HG03060 (cell line): Measurements from ENCODE around the gene GATA2.

Source experiments
- ATAC-seq: cut with Tn5 transposase; IDR thresholded peaks from one replicate; pipeline ENCODE4 v1.9.1; 2021; ENCODE audit warnings: low read depth, moderate number of reproducible peaks; ENCODE audit not compliant: unreplicated experiment

GATA2 gene

GRCh38 chr3:128492671-128493569, at the start of gene GATA2:
GATA2 (minus strand) TSS chr3:128493201; CDS start chr3:128487031, 6,170 bp downstream.
- ATAC-seq = no peak

- no peak for ATAC-seq
Measured at GRCh38 chr3:128541246-128541645, 48.2 kb upstream of the GATA2 start.

DNA sequence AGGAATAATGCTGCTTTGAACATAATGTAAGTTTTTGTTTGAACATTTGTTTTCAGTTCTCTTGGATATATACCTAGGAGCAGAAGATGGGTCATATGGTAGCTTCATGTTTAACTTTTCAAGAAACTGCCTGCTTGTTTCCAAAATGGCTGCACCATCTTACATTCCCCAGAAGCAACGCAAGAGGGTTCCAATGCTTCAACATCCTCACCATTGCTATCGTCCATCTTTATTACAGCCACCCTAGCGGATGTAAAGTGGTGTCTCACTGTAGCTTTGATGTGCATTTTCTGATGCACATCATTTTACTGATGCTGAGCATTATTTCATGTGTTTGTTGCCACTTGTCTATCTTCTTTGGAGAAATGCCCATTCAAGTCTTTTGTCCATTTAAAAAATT, 46.4 kb upstream of the GATA2 start:
- no peak for ATAC-seq

DNA sequence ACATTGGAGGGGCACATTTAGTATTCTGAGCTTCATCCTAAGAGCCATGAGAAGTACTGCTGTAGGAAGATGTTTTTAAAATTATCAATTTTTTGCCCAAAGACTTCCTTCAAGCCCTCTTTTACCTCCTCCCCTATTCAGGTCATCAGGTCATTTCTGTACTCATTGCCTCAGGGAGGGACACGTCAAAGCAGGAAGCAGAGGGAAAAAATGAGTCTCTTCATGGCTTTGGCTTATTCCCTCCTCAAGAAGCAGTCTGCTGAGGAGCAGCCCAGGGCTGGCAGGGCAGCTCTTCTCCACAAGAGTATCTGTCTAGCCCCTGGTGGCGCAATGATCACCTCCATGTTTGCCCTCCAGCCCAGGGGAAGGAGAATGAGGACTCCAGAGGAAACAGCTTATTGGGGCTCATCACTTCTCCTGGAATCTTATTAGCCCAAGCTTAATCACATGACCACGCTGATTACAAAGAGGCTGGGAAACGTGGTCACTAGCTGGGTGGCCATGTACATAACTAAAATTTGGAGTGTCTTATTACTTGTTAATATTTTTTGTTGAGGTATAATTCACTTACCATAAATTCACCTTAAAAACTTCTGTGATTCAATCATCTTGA, 44.2 kb upstream of the GATA2 start:
- no peak for ATAC-seq

DNA sequence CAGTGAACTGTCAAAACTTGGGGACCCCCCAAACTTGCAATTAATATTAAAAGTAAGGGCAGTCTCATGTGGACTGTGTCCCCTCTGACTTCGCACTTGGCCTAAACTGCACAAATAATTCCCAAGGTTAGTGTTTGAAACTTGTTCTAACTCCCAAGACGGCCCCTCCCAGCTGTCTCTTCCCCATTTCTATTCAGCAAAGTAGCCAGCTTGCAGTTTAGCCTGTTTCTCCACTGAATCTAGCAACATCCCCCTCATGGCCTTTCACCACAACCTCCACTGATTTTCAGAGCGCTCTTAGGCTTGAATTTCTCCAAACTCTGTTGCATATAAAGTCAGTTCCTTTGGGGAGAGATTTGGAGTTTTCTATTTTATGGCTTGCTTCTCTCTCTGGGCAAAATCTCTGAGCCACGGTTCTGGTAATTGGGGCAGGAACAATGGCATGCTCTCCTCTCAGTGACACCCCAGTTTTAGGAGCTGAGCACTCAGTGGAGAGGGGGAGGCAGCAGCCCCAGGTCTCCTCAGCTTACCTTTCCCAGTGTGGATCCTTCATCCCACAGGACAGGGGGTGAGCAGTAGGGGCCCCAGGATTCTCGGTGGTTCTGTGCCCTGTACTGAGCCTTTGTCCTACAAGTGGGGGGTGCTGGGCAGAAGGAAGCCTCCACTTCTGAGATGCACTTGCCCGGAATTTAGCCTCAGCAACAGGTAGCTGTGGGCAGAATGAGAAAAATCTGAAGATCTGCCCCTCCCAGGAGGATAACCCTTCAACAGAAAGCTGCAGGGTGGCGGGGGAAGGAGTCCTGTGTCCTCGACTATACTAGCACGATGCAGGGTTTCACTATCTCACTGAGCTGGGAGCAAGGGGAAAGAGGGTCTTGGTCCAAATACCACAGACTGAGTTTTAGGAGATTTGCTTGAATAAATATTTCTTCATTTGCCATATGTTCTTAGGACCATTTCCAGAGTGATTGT, 39.3 kb upstream of the GATA2 start:
- no peak for ATAC-seq

DNA sequence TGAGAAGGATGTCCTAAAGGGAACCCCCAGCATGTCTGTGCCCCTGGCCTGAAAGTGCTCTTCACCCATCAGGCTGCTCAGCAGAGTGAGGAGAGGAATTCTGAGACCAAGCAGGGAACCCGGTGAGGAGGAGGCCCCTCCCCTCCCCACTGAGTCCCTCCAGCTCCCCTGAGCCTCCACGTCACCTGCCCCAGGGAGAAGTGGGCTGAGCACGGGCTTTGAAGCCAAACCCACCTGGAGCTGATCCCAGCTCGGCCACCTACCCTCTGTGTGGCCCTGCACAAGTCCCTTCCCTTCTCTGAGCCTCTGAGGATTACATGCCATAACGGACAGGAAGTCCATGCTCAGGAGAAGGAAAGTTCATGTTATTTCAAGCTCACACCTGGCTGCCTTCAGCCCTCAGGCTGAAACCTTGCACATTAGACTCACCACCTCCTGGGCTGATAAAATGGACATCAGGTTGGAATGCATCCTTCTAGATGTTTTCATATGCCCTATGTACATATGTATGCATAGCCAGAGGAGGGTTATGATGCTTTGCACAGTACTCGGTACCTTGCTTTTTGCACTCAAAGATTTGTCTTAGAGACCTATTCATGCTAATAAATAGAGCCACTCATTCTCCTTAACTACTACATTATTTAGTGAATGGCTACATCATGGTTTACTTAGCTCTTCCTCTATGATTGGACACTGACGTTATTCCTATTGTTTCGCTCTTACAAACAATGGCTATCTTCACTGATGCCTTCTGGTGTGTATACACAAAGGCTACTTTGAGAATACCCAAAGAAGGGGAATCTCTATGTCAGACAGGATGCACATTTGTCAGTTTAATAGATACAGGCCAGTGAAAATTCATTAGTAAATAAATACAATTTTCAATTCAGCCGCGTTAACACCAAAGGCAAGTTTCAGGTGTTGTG, 31.6 kb upstream of the GATA2 start:
- no peak for ATAC-seq

- ATAC-seq = no peak
Measured at GRCh38 chr3:128523591-128523990, 30.6 kb upstream of the GATA2 start.

DNA sequence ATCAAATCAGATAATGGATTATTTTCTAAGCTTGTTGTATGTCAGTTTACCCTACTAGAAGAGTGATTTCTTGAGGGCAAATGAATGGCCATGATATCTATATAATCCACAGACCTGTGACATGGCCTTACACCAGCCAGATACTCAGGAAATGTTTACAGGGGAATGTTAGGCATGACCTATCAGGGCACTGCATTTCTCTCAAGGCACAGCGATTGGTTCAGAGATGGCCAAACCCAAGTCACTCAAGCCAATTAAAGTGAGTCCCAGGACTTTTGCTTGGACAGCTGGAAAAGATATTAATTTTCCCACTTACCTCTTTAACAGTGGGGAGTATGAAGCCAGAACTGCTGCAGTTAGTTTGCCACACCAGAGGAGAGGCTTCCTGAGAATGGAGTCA, 28.7 kb upstream of the GATA2 start:
- ATAC-seq = no peak

DNA sequence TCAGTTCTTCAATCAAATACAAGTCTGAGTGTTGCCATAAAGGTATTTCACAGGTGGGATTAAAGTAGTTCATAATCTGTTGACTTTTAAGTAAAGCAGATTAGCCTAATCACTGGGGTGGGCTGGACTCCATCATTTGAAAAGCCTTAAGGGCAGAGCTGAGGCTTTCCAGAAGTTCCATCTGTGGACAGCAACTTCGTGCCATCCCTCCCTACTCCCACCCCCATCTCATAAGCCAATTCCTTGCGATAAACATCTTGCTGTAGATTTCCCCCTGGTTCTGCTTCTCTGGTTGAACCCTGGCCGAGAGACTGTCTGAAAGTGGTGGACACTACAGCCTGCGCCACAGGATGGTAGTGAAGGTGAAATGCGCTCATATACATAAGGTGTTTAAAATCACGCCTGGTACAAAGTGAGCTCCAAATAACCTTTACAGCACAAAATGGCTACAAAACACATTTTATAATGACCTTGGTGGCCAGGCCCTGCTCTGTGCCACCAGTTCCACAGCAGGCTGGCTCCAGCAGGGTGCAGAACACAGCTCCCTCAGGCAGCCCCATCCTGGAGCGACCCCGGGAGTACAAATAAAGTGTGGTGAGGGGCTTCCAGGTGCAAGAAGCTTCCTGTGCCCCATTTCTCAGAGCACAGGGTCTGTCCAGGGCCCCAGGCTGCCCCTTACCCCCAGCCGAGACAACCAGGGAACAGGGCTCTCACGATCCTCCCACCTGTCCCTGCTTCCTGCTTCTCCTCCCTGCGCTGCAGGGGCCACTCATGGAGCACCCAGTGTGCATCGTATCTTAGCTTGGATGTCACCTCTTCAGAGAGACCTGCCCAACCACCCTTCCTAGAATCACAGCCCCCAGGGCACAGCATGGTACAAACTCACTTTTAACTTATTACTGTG, 25.8 kb upstream of the GATA2 start:
- ATAC-seq = no peak

DNA sequence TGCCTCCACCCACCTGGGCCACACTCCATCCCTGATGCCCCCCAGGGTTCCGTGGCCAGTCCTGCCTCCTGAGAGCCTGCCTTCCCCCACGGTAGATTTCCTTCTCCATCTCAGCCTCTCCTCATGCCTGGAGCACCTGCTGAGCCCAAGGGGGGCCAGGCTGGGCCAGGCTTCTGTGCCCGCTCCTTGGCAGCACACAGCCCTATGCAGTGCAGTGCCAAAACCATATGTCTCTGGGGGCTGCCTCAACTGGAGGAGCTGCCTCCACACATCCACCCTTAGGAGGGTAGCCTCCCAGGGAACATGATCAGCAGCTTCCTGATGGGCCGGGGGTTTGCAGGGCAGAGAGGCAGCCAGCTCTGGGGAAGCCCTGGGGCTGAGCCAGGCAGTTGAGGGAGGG, 24.6 kb upstream of the GATA2 start:
- no peak for ATAC-seq

GRCh38 chr3:128515967-128516366, 23.0 kb upstream of the GATA2 start:
- ATAC-seq = no peak

GRCh38 chr3:128508852-128509251, 15.9 kb upstream of the GATA2 start:
- no peak for ATAC-seq

- ATAC-seq = no peak
Measured at GRCh38 chr3:128506754-128507153, 13.8 kb upstream of the GATA2 start.

DNA sequence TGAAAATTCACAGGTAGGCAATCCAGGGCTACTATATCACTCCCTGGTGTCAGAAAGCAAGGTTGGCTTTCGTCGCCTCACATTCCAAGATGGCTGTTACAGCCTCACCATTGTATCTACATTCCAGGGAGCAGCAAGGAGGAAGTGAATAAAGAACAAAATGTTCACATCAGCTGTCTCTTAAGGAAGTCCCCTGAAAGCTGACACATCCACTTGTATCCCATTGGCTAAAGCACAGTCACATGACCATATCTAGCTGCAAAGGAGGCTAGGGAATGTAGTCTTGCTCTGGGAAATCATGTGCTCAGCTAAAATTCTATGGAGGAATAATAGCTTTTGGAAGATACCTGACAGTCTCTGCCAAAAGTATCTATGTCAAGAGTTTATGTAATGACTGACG, 12.8 kb upstream of the GATA2 start:
- ATAC-seq = no peak

DNA sequence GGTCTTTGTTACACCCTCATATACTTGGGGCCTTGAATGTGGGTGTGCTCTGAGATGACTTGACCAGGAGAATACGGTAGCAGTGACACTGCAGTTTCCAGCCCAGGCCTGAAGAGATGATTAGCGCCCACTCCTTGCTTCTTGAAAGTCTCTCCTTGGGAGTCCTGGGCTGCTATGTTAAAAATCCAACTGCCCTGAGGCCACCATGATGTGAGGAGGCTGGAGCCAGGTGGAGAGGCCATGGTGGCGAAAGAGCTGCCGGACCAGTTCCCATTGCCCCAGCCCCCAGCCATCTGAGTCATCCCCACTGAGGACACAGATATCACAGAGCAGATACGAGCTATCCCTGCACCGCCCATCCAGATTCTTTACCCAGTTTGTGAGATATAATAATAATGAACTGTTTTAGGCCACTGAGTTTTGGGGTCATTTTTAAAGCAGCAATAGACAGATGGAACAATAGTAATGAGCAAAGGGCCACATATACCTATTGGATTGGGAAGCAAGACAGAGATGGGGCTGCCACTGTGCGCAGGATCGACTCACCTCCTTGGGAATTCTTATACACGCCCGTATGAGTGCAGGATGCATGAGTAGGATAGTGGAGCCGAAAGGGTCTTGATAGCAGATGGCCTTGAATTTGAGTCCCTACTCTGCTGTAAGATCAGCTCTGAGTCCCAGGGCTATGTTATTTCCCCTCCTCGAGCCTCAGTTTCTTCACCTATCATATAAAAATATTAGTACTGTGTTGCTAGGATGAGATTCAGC, 12.1 kb upstream of the GATA2 start:
- no peak for ATAC-seq

- no peak for ATAC-seq
Measured at GRCh38 chr3:128504533-128504915, 11.5 kb upstream of the GATA2 start.

DNA sequence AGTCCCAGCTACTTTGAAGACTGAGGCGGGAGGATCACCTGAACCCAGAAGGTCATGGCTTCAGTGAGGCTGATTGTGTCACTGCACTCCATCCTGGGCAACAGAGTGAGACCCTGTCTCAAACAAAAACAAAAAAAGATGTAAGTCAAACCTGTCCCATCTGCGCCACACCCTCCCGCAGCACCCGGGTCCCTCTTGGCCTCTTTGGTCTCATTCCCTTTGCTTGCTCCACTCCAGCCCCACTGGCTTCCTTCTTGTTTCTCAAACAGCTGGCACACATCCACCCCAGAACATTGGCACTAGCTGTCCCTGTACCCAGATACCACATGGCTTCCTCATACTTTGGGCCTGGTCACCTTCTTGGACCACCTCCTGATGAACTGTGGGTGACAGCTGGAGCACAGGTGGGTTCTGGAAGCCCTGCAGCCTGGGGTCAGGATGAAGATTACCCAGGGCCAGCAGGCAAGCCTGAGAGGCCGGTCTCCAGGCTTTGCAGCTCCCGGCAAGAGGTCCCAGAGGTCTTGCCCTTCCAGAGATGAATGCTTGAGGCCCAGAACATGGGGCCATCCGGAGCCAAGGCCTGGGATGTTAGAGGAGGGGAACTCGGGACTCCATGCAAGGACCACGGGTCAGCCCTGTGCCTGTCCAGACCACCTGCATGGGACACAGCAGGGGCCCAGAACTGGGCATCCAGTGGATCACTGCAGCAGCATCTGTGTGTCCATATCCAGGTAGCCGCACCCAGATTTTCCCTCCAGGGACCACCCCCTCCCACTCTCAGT, 10.9 kb upstream of the GATA2 start:
- ATAC-seq = no peak
